ENCODE data around the gene OR8B2.
"Not testable (repeated sequence)": the region's sequence is repeated elsewhere in the genome, so short reads cannot be mapped to it uniquely, and the experiment has no call there.

The OR8B2 gene, protein sequence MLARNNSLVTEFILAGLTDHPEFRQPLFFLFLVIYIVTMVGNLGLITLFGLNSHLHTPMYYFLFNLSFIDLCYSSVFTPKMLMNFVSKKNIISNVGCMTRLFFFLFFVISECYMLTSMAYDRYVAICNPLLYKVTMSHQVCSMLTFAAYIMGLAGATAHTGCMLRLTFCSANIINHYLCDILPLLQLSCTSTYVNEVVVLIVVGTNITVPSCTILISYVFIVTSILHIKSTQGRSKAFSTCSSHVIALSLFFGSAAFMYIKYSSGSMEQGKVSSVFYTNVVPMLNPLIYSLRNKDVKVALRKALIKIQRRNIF

DNA sequence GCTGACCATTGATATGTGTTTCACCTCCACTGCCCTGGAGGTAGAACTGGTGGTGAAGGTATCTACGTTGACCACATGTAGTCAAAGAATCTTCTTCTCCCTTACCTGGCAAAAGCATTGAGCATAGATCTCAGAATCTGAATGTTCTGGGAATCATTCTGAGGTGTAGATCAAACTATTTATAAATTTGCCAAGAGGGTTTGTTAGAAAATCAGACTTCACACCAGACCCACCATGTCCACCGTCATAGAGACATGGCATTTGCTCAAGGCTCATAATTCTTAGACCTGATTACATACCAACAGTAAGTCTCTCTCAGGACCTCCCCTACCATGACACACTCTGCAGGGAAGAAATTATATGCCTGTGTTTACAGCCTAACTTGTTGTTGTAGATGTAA, at the start of gene OR8B2:
Gene OR8B2 (minus strand): TSS at position 101 of the 400 bp plus-strand sequence. CDS start 1,156 bp downstream, outside the sequence.
- no peak for DNase-seq (ENCODE audit: low read depth)

DNA sequence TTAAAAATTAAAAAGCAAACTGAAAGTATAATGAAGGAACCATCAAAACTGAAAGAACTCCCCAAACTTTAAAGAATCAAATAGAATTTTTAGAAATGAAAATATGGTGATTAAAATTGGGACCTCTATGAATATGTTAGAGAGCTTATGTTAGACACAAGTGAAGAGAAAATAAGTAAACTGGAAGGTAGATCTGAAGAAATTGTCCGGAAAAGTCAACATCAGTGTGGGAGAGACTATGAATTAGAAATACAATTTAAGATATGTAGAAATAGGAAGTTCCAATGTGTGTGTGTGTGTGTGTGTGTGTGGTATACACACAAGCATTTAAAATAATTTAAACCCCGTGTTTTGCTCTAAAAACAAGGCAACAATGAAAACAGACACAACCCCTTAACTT, 45.3 kb upstream of the OR8B2 start:
- DNase-seq (ENCODE audit: low read depth), result no peak

DNA sequence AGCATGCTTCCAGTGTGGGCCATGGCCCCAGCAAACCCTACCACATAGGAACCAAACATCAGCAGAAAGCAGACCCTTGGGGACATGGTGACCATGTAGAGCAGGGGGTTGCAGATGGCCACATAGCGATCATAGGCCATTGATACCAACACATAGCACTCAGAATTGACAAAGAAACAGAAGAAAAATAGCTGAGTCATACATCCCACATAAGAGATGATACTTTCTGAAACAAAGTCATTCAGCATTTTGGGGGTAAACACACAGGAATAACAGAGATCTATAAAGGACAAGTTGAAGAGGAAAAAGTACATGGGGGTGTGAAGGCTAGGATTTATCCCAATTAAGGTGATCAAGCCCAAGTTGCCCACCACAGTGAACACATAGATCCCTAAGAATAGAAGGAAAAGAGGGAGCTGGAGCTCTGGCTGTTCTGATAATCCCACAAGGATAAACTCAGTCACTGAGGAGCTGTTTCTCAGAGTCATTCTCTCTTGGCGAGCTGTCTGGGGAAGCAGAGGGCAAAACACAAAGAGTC, 40.2 kb upstream of the OR8B2 start, which contains the start of gene OR8B4:
Gene OR8B4 (minus strand): TSS at position 488 of the 538 bp plus-strand sequence. CDS start 0 bp downstream, at position 488.
- DNase-seq (ENCODE audit: low read depth), result no peak

DNA sequence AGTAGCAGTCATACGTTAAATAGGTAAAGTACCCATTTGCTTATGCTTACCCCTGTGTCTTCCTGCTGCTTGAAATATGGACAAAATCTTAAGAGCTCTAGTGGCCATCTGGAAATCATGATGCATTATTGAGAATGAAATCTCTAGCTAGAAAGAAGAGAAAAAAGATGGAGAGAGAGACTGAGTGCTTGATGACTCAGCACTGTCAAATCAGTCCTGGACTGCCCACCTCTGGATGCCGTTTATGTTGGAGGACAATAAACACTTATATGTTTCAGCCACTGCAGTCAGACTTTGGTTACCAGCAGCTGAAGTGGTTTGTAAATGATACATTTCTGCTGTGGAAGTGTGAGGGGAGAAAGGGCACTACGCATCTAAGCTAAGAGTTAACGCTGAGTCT, 36.7 kb upstream of the OR8B2 start:
- no peak for DNase-seq (ENCODE audit: low read depth)

DNA sequence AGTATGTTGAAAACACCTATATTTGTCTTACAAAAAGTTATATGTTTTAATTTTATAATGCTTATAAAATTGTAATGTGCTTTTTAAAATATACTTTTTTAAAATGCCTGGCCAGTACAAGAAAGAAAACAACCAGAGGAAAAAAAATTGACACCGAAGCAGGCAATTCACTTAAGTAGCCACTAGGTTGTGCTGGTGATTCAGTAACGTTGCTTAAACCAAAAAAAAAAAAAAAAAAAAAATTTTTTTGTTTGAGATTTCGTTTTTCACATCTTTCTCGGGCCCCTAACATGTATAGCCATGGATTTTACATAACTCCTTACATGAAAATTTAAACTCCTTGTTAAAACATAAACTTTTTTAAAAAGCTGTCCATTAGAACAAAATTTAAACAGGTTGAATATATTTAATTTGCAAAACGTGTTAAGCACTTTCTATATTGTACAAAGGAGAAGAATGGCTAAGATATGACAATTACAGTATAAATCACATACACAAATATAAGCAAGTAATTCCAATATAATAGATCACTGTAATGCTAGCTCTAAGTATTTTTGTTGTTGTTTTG, 31.1 kb upstream of the OR8B2 start:
- peak; percentile 41 for DNase-seq (ENCODE audit: low read depth)

DNA sequence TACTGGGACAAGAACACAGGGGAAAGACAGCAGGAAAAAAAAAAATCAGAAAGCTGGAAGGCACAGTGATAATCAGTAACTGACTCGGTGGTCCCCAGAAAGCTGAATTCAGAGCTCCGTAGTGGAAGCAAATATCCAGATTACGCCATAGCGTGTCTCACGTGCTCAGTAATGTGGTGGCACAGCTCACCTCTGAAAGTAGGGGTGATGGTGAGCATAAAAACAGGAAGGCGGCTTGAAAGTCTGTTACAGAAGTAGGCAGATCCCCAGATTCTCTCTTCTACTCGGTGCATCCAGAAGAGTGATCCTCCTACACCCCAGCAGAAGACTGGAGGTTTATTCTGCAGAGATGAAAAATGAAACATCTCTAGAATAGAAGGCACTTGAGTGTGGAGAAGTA, 25.6 kb upstream of the OR8B2 start:
- no peak for DNase-seq (ENCODE audit: low read depth)

DNA sequence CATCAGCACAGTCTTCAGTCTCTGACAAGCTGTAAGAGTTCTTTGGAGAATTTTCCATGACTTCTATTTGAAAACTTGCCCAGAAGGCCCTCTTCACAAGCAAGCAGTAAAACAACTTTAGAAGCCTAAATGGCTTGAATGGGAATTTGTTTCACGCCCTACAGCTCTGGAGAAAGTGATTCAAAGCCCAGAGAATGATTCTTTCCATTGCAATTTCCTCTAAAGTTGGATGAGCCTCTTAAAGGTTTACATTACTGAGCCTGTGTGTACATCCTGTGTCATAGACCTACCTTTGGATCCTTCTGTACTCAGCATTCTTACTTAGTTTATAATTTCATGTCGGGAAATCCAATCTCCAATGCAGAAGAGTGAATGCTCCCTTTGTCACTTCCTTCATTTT, 21.3 kb upstream of the OR8B2 start:
- DNase-seq (ENCODE audit: low read depth), result no peak

DNA sequence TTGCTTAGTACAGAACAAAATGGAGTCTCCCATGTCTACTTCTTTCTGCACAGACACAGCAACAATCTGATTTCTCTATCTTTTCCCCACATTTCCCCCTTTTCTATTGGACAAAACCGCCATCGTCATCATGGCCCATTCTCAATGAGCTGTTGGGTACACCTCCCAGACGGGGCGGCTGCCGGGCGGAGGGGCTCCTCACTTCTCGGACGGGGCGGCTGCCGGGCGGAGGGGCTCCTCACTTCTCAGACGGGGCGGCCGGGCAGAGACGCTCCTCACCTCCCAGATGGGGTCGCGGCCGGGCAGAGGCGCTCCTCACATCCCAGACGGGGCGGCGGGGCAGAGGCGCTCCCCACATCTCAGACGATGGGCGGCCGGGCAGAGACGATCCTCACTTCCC, 18.9 kb upstream of the OR8B2 start:
- DNase-seq (ENCODE audit: low read depth), result not testable (repeated sequence)

DNA sequence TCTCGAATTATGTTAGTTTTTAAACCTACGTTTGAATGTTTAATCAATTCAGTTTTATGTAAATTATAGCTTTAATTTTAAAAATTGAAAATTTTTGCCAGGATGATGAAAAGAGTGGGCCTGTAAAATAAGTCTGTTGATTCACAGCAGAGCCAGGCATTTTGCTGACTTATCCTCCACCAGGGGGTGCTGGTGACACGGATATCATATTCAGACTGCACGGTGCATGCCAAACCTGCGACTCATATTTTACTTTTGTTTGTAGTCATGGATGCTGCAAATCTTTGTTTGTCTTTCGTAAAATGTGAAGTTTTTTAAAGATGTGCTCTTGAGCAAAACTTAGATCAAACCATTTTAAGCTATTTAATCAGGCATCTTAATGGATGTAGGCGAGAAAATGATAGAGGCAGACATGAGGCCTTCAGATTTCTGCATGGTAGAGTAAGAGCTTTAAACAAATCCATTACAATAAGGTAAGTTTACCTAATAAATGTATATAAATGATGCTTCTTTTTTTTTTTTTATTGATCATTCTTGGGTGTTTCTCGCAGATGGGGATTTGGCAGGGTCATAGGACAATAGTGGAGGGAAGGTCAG, 18.1 kb upstream of the OR8B2 start:
- DNase-seq (ENCODE audit: low read depth), result peak; percentile 77

DNA sequence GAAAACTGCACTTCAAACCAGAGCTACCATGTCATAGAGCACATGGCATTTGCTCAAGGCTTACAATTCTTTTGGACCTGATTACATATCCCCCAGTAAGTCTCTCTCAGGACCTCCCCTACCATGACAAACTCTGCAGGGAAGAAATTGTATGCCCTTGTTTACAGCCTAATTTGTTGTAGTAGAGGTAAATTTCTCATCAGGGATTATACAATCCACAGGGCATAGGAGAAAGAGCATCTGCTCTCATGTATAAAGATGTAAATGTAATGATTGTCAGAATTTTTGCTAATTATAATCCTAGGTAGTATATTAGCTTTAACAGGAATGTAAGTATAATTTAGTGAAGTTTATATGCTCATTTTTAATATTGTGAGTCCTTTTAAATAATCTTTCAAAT, 14.6 kb upstream of the OR8B2 start, which contains the start of gene OR8B3:
Gene OR8B3 (minus strand): TSS at position 101 of the 400 bp plus-strand sequence. CDS start 1,673 bp downstream, outside the sequence.
- DNase-seq (ENCODE audit: low read depth), result no peak

DNA sequence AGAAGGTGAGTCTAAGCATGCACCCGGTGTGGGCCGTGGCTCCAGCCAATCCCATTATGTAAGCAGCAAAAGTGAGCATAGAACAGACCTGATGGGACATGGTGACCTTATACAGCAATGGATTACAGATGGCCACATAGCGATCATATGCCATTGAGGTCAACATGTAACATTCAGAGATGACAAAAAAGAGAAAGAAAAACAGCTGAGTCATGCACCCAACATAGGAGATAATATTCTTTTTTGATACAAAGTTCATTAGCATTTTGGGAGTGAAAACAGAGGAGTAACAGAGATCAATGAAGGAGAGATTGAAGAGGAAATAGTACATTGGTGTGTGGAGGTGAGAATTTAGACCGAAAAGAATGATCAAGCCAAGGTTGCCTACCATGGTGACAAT, 12.5 kb upstream of the OR8B2 start:
- DNase-seq (ENCODE audit: low read depth), result not testable (repeated sequence)

DNA sequence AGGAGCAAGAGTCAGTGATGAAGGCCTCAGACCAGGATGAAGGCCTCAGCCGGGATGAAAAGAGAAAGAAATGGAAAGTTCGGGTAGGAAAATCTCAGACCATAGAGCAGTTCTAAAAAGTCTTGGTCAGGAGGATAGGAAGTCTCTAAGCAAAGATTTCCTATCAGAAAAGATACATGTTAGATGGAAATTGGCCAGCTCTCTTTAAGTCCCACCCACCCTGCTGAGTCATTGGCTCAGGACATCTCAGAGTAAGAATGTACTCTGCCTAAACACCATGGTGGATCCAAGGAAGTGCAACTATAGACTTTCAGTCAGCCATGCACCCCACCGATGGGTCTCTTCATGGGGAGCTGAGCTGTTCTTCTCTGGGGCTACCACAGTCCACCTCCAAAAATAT, 10.1 kb upstream of the OR8B2 start:
- DNase-seq (ENCODE audit: low read depth), result peak; percentile 23

DNA sequence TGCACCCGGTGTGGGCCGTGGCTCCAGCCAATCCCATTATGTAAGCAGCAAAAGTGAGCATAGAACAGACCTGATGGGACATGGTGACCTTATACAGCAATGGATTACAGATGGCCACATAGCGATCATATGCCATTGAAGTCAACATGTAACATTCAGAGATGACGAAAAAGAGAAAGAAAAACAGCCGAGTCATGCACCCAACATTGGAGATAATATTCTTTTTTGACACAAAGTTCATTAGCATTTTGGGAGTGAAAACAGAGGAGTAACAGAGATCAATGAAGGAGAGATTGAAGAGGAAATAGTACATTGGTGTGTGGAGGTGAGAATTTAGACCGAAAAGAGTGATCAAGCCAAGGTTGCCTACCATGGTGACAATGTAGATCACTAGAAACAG, 1.4 kb downstream of the OR8B2 start:
- not testable (repeated sequence) for DNase-seq (ENCODE audit: low read depth)

DNA sequence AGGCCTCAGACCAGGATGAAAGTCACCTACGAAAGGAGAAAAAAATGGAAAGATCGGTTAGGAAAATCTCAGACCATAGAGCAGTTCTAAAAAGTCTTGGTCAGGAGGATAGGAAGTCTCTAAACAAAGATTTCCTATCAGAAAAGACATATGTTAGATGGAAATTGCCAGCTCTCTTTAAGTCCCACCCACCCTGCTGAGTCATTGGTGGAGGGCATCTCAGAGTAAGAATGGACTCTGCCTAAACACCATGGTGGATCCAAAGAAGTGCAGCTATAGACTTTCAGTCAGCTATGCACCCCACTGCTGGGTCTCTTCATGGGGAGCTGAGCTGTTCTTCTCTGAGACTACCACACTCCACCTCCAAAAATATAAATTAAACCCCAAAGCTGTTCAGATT, 3.7 kb downstream of the OR8B2 start:
- no peak for DNase-seq (ENCODE audit: low read depth)

DNA sequence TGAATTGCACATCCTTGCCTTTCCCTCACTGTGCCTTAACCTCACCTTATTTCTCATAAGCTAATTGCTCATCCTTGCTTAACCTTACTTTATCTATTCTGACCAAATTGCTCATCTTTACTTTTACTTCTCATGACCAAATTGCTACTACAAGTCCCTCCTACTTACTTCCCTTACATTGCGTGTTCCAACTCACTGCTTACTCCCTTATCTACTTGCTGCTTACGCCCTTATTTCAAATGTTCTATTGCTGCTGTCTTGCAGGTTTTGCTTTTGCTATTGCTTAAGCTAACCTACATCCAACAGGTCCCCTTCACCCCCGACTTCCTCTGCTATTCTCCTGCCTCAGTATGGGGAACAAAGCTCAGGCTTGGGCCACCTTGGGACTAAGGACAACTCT, 8.0 kb downstream of the OR8B2 start:
- DNase-seq (ENCODE audit: low read depth), result no peak

DNA sequence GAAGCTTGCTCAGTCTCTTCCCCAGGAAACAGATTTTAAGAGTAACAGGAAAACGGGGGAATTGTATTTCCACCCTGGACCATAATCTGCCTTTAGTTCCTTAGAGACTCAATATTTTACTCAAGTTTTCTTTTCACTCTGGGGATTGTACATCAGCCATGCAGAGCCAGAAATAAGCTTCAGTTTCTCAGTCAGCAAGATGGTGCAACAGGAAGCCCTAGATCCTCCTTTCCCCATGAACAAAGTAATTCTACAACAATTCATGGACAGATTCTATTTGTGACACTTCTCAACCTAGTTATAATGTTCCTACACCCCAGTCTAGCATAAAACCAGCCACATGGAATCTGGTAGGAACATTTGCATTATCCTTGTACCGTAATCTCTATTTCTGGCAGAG, 24.7 kb downstream of the OR8B2 start:
- no peak for DNase-seq (ENCODE audit: low read depth)

DNA sequence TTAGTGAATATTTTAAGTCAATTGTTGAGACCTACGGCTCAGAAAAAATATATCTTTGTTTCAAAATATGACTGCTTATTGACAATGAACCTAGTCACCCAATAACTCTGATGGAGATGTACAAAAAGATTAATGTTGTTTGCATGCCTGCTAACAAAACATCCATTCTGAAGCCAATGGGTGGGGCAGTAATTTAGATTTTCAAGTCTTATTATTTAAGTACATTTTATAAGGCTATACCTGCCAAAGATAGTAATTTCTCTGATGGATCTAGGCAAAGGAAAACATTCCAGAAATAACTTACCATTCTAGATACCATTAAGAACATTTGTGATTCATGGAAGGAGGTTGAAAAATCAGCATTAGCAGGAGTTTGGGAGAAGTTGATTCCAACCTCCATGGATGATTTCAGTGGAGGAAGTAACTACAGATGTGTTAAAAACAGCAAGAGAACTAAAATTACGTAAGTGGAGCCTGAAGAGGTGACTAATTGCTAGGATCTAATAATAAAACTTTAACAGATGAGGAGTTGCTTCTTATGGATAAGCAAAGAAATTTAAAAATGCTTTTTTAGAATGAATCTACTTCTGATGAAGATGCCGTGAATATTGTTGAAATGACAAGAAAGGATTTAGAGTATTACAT, 37.9 kb downstream of the OR8B2 start:
- DNase-seq (ENCODE audit: low read depth), result no peak

DNA sequence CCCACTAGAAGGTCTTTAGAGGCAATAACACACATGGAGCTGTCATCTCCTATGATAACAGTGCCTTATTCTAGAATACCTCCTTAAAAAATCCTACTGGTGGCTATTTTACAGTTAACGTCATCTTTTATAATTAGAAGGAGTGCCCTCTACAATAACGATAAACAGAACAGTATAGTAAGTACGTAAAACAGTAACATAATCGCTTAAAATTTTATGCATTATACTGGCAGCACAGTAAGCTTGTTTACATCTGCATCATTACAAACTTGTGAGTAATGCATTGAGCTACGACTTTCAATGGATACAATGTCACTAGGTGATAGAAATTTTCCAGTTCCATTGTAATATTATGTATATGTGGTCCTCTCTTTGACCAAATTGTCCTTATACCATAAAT, 40.0 kb downstream of the OR8B2 start:
- no peak for DNase-seq (ENCODE audit: low read depth)

DNA sequence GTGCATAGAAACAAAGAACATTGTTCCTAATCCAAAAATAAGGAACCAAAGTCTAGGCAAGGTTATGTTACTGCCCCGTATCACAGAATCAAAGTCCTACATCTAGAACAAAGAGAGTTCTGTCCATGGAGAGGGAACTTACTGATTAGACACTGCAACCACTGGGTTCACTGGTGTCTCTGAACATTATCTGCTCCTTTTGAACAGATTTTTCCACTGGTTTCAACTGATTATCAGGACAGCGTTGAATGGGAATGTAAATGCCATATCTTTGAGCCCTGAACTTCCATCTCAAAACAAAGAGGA, 44.2 kb downstream of the OR8B2 start:
- DNase-seq (ENCODE audit: low read depth), result no peak

DNA sequence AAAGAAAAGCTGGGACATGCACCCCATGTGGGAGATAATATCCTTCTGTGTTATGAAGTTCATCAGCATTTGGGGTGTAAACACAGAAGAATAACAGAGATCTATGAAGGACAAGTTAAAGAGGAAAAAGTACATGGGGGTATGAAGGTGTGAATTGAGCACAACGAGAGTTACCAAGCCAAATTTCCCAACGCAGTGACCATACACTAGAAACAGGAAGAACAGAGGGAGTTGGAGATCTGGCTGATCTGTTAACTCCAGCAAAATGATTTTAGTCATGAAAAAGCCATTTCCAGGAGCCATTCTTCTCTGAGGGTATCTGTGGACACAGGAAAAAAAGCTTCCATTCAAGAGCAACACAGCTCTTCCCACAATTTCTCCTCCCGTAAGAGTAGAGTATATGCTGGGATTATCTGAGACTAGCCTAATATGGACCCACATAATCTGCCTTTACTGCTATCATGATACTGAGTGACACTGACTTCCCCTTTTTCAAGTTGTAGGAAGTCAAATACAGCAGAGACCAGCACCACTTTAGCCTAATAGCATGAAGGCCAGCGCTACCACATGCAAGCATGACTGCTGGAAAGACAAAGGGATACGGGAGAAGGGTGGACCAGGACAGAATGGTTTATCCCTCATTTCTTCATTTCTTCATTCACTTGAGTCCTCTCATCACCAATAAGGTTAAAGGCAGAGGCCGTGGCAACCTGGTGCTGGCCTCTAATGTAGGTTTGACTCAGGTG, 44.7 kb downstream of the OR8B2 start:
- no peak for DNase-seq (ENCODE audit: low read depth)
